ENCODE data around the gene CFHR3.

DNA sequence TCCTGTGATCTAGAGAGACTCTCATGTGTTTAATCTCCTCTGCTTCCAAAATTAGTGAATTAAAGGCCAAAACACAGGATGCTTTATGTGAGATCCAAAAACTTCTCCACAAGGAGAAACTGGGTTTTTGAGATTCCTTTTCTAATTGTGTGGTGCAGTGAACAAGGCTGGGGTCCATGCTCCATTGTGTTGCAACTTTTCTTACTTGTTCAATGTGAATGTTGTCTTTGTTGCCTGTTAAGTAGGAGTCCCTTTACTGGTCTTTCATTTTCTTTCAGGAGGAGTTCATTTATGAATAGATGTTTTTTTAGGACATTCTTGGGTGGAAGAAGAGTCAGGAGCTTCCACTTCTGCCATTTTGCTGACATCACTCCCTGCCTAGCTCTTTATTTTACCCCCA lies 40.6 kb upstream of the CFHR3 start:
- TF ChIP-seq CTCF (conservative IDR thresholded peaks at IDR 0.05) (no peak), EZH2 (IDR thresholded peaks at IDR 0.05; ENCODE audit: low read depth) (no peak)
